ENCODE results near the gene S100A2.
"Not testable (repeated sequence)": the region's sequence is repeated elsewhere in the genome, so short reads cannot be mapped to it uniquely, and the experiment has no call there.

The S100A2 gene

DNA sequence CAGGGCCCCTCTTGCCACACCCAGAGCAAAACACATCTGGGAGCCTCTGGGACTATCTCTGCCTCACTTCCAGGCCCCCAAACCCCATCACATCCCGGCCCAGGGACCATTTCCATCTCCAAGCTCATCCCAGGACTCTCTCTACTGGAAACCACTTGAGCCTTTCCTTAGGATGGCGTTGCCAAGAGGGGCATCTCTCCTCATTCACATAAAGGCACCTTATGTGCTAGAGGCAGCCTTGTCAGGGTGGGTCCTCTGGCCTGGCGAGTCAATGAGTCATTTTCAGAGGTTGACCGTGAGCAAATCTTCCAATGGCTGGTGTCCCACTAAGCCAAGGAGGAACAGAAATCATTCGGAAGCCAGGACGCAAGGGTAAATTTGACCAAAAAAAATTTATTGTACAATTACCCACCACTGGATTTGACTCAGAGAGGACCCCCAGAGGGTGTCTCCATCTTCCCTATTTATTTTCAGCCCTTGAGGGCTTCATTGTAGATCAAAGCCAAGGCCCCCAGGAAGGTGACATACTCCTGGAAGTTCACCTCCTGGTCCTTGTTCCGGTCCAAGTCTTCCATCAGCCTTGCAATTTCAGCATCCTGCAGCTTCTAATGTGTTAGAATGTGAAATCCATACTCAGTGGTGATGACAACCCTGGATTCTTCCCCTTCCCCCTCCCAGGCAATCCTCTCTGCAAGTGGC lies 31.3 kb downstream of the S100A2 start:
- no peak for DNase-seq (ENCODE audit: low read depth in 4 of 4, low spot score in 1 of 4)

DNA sequence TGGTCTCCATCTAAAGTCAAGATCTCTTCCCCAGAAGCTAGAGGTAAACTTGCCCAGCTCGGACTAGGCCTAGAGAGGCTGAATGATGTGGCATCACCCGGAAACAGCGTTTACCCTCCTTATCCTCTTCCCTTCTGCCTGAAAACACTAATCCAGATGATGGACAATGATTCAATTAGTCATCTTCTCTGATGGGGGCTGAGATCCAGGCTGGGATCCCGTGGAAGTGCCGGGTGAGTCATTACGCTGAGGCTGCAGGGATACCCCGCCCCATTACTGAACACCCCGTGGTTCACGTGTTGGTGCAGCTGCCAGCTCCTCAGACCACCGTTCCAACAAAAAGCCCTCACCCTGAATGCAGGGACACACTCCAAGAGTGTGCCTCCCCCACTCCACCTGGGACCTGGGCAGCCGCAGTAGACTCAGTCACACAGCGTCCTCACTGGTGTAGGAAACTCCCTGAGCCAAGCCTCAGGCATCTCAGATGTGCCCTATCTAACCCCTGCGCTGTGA lies 31.9 kb downstream of the S100A2 start:
- DNase-seq (ENCODE audit: low read depth in 4 of 4, low spot score in 1 of 4): no peak

DNA sequence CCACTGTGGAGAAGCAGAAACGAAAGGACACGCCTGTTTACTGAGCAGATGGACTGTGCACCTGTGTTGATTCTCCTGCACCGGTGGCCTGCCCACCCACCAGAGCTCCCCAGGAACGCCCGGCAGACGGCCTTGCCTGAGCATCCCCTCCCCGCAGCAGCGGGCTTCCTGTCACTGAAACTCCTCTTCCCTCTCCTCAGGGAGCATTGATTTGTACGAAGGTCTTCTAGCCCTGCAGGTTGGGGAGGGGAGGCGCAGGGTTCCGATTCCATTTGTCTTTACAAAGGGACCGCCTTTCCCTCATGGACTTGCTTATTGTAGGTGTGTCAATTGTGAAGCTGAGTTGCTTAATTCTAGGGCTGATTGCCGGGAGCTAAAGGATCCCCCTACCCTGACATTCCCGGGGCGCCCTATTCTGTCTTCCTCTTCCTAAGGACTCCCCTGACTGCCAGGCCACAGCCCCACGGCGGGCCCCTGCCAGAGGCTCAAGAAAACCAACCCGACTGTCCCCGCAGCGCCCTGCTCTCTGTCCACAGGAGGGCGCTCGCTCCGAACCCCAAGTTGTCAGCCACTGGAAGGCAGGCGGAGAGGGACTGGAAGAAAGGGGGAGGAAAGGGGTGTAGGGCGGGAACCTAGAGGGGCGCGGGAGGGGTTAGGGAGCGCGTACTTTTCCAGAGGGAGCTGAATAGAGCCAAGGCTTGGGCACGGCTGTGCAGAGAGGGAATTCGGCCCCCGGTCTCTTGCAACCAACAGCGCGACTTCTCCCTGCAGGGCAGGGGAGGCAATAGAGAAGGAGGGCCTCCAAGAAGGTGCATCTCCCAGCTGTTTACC lies 32.7 kb downstream of the S100A2 start:
- DNase-seq (ENCODE audit: low read depth in 4 of 4, low spot score in 1 of 4): peak in 3 of 4 experiments; percentile 60 to 70 (median 65)

DNA sequence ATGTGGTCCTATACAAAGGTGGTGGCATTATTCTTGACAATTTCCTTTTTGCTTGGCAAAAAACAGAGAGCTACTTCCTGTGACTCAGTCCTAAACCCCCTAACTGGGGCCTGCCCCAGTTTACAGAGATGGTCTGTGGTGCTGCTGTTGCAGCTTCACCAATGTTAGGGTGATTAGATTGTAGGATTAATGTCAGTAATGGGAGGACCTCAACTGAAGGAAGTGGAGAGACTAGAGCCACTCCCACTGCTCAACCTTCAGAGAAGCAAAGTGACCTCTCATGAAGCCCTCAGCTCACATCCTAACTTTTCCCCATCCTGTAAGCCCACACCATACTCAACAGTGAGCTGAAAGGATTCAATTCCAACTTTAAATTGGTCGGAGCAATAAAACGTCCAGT lies 33.5 kb downstream of the S100A2 start:
- no peak for DNase-seq (ENCODE audit: low read depth in 4 of 4, low spot score in 1 of 4)

DNA sequence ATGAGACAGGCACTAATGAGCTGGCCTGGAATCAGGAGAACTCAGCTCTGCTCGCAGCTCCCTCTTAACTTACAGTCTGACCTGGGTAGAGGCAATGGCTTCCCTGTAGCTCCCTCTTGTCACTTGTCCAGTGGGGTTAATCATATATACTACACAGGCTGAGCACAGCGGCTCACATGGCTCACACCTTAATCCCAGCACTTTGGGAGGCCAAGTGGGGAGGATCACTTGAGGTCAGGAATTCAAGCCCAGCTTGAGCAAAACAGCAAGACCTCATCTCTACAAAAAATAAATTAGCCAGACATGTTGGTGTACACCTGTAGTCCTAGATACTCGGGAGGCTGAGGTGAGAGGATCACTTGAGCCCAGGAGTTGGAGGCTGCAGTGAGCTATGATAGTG lies 34.0 kb downstream of the S100A2 start:
- no peak for DNase-seq (ENCODE audit: low read depth in 4 of 4, low spot score in 1 of 4)

DNA sequence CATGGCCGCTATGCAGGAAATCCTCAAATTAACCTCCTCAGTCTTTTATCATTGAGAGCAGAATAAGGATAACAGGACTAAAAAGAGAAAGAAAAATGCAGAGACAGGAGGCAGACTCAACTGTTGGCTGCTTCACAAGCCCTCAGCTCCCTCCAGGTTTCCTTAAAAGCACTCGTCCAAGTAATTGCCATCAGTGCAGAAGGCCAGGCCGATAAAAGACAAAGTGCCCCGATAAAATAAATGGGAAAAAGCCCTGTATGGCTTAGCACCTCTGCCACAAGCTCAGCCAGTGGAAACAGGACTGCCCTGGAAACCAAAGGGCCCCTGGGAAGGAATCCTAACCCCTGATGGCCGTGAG lies 38.0 kb downstream of the S100A2 start:
- no peak for DNase-seq (ENCODE audit: low read depth in 4 of 4, low spot score in 1 of 4)

DNA sequence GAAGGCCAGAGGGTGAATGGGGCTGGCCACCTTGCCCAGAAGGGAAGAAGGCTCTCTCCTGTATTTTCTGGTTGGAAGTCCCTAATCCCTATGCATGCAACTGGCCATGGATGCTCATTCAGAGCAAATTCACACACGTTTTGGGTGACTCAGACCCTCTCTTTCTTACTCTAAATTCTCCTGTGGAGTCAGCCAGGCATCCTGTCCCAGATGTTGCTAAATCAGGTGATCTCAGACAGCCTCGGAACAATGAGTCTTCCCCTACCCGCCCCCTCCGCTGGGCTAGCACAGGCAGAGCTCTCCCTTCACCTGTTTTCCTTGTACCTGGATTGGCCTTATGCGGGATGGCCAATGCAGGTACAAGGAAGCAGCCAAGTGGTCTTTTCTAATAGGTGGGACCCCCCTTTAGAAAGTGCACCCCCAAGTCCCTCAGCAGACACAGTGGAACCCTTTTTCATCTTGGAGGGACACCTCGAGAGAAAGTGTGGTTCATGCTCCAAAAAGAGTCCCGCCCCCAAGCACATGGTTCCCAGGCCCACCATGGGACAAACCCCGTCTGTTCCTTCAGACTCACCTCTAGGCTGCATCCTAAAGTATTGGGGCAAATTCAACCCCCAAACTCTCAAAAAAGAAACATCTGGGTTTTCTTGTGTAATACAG lies 38.5 kb downstream of the S100A2 start:
- no peak for DNase-seq (ENCODE audit: low read depth in 4 of 4, low spot score in 1 of 4)

DNA sequence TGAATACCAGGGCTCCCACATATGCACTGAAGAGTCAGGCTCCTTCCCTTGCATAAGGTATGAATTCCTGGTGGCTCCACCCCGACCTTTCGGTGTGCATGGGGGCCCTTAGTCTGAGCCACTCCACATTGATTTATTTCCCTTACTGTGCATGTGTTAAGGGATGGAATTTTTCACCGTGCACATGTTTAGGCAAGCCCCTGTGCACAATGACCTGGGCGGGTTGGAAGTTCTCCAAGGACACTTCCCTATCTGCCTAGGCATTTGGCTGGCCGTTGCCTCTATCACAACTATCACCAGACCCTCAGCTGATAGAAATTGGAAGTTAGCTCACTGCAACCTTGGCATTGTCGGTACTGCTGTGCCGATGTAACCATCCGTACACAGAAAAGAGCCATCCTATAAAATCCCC lies 39.5 kb downstream of the S100A2 start:
- no peak for DNase-seq (ENCODE audit: low read depth in 4 of 4, low spot score in 1 of 4)

DNA sequence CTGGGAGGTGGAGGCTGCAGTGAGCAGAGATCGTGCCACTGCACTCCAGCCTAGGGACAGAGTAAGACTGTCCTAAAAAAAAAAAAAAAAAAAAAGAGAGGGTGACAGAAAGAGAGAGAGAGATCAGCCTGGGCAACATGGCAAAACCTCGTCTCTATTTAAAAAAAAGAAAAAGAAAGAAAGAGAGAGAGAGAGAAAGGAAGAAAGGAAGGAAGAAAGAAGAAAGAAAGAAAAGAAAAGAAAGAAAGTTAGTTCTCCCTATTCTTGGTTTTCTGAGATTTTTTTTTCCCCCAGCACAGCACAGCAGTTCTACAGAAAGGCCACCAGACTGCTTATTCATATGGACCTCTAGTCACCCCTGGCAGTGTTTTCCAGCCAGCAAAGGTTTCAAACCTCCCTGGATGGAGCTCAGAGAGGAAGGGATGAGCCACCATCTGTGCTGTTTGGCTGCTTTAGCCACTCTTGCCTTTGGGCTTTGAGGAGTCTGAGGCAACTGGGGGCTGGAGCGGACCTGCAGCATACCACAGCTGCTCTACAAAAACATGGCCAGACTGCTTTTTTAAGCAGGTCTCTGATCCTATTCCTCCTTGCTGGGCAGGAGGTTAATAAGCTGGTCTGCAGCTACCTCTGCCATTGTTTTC lies 40.4 kb downstream of the S100A2 start:
- no peak for DNase-seq (ENCODE audit: low read depth in 4 of 4, low spot score in 1 of 4)

DNA sequence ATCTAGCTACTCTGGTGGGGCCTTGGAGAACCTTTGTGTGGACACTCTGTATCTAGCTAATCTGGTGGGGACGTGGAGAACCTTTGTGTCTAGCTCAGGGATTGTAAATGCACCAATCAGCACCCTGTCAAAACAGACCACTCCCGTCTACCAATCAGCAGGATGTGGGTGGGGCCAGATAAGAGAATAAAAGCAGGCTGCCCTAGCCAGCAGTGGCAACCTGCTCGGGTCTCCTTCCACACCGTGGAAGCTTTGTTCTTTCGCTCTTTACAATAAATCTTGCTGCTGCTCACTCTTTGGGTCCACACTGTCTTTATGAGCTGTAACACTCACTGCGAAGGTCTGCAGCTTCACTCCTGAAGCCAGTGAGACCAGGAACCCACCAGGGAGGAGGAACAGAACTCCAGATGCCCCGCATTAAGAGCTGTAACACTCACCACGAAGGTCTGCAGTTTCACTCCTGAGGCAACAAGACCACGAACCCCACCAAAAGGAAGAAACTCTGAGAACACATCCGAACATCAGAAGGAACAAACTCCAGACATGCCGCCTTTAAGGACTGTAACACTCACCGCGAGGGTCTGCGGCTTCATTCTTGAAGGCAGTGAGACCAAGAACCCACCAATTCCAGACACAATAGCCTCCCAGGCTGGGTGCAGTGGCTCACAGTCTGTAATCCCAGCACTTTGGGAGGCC lies 43.1 kb downstream of the S100A2 start:
- DNase-seq (ENCODE audit: low read depth in 4 of 4, low spot score in 1 of 4): not testable (repeated sequence)

DNA sequence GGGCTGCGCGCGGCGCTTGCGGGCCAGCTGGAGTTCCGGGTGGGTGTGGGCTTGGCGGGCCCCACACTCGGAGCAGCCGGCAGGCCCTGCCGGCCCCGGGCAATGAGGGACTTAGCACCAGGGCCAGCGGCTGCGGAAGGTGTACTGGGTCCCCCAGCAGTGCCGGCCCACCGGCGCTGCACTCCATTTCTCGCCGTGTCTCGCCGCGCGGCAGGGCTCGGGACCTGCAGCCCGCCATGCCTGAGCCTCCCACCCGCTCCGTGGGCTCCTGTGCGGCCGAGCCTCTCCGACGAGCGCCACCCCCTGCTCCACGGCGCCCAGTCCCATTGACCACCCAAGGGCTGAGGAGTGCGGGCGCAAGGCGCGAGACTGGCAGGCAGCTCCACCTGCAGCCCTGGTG lies 43.8 kb downstream of the S100A2 start:
- DNase-seq (ENCODE audit: low read depth in 4 of 4, low spot score in 1 of 4): not testable (repeated sequence)

DNA sequence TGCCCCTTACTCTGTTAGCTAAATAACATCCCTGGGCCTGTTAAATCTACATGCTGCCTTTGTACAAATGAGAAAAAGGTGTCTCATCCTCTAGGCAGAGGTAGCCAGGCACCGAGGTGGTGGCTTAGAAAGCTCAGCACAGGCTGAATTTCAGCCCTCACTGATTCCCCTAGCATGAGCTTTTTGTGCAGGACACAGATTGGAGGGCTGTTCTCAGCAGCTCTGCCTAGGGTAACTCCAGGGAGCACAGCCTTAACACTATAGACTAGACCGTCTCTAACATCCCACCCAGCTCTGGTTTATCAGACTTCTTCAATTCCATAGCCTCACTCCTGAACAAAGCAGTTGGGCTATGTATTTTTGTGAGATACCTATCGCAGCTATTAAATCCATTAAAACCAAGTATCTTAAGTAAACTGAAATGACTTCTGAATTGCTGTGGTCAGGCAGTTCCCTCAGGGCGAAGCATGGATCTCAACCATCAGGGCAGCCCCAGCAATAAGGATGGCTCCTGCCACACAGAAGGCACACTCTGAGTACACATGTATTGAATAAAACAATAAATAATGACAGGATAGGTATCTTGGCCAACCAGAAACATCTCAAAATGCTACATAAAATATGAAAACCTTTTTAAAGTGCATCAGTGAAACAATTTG lies 44.7 kb downstream of the S100A2 start:
- no peak for DNase-seq (ENCODE audit: low read depth in 4 of 4, low spot score in 1 of 4)

DNA sequence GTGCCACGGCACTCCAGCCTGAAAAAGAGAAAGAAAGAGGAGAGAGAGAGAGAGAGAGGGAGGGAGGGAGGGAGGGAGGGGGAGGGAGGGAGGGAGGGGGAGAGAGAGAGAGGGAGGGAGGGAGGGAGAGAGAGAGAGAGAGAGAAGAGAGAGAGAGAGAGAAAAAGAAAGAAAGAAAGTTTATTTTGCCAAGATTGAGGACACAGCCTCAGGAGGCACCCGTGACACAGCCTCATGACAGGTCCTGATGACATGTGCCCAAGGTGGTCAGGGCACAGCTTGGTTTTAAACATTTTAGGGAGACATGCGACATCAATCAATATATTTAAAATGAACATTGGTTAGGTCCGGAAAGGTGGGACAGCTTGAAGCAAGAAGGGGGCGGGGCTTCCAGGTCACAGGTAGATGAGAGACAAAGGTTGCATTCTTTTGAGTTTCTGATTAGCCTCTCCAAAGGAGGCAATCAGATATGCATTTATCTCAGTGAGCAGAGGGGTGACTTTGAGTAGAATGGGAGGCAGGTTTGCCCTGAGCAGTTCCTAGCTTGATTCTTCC lies 45.4 kb downstream of the S100A2 start:
- not testable (repeated sequence) for DNase-seq (ENCODE audit: low read depth in 4 of 4, low spot score in 1 of 4)

DNA sequence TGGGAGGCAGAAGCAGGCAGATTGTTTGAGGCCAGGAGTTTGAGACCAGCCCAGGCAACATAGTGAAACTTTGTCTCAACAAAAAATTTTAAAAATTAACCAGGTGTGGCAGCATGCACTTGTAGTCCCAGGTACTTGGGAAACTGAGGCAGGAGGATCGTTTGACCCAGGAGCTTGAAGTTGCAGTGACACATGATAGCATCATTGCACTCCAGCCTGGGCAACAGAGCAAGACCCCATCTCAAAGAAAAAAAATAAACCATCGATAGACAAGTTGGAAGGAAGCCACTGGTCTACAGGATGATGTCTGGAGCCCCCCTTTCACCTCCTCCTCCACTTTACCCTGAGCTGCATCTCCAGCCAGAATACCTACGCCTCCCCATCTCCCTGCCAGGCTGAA lies 46.4 kb downstream of the S100A2 start:
- no peak for DNase-seq (ENCODE audit: low read depth in 4 of 4, low spot score in 1 of 4)

DNA sequence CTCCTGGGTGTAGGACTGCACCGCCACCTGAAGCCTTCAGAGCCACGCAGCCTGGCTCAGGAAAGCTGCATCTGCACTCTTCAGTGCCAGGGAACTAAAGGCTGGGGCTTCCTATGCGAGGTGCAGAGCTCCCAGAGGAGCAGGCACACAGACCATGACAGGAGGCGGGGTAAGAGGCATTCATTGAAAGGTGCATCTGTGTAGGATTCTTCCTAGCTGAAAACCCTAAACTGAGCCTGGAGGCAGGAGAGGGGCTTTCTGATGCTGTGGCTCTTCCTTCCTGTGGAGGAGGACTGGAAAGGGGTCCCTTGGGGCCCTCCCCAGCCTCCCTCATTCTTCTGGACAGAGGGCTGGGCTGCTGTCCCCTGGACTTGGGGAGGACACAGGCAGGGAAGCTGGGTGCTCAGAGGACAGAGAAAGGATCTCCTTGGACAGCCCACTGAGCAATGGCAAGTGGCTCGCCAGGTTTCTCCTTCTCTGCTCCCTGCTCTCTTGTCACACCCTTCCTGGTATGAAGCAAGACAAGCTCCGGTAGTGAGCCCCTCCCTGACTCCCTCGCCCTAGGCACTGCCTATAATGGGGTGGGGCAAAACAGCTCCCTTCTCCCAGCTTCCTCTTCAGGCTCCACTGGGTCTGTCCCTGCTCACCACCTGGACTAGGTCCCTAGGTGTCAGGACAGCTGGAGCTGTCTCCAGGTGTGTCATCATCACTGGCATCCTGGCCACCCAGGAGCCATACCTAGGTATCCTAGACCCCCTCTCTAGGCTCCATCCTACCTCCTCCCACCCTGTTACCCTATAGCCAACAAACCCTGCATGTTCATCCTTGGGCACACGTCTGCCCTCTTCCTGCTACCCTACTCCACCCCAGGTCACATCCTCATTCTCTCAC lies 49.9 kb downstream of the S100A2 start:
- no peak for DNase-seq (ENCODE audit: low read depth in 4 of 4, low spot score in 1 of 4)

DNA sequence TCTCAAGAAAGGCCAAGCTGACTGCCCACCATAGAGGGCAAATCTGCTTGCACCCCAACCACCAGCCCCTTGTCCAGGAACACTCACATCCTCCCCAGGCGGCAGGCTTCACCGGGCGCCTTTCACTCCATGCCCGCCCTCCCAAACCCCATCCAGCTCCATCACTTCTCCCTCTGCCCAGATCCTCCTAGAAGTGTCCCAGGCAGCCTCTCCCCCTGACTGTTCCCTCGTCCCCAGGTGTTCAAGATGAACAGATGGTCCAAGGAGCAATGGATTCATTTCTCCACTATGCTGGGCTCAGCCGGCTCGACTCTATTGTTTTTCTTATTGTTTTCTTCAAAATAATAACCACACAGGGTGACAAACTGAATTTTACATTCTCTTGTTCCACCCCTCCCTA lies 52.0 kb downstream of the S100A2 start:
- DNase-seq (ENCODE audit: low read depth in 4 of 4, low spot score in 1 of 4): no peak

DNA sequence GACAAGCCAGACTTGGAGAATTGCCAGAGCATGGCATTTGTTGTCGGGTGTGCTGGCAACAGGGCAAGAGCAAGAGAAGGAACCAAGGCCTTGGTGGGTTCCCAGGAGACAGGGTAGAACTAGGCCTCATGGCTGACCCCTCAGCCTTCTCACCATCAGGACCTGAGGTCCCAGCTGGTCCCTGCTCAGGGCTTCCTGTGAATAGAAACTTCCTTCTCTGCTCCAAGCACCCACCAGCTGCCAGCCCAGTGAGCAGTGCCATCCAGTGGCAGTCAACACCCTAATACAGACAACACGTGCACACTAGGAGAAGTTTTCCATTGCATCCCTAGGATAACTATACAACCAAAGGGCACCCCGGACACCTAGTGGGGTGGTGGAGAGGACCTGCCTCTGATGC lies 52.6 kb downstream of the S100A2 start:
- no peak for DNase-seq (ENCODE audit: low read depth in 4 of 4, low spot score in 1 of 4)
